Panc1 (cell line): ENCODE data around the gene AMN1. TPM values are rescaled to one million over a fixed set of nuclear protein-coding genes. Genes with fewer than 3 reads are reported as not detected.

Source experiments
- ATAC-seq: fragments of 200-7000 bp; cut with Tn5 transposase; 2 replicates; pipeline ENCODE4 v1.9.1; 2020; ENCODE audit warnings: mild to moderate bottlenecking, moderate library complexity
- BruUV-seq: library from RNA; stranded (reverse); fragments of 400-500 nt; replicated peaks from 2 replicates; lab custom pipeline; 2021; lab: Mats Ljungman, UMichigan
- CTCF ChIA-PET: fragments of 300-600 bp; sonication (Branson Sonifier 250); formaldehyde crosslinking; loops from one replicate; lab custom pipeline; 2022; ENCODE audit warnings: antibody characterized with exemption; lab: Charles Lee
- POLR2A ChIA-PET: fragments of 300-600 bp; sonication (Branson Sonifier 250); formaldehyde crosslinking; loops from one replicate; lab custom pipeline; 2022; ENCODE audit warnings: antibody characterized with exemption; lab: Charles Lee
- DNase-seq: peaks from one replicate; pipeline ENCODE4 v3.0.0-alpha.2; 2010; ENCODE audit warnings: low read depth, low spot score
- H3K27ac ChIP-seq: 2 replicates; pipeline ENCODE4 v1.5.1; 2011; ENCODE audit warnings: mild to moderate bottlenecking, low read length, inconsistent platforms
- H3K27me3 ChIP-seq: fragments of 200-500 bp; sonication (Bioruptor generic); 2 replicates; pipeline ENCODE4 v1.6.0; 2014; ENCODE audit warnings: low read length, inconsistent platforms; ENCODE audit not compliant: control insufficient read depth, insufficient read depth
- H3K36me3 ChIP-seq: fragments of 200-500 bp; sonication (Bioruptor generic); 2 replicates; pipeline ENCODE4 v1.5.1; 2014; ENCODE audit warnings: inconsistent platforms, mild to moderate bottlenecking, low read length, moderate library complexity; ENCODE audit not compliant: control insufficient read depth, insufficient read depth
- H3K4me1 ChIP-seq: 2 replicates; pipeline ENCODE4 v1.5.1; 2011; ENCODE audit warnings: inconsistent platforms, mild to moderate bottlenecking, low read length, moderate library complexity; ENCODE audit not compliant: control insufficient read depth, insufficient read depth
- H3K4me3 ChIP-seq, 2 experiments: 2 replicates each; pipeline ENCODE4 v1.5.1; 2011 to 2012; ENCODE audit warnings: low read depth in 2 of 2, low read length in 2 of 2, mild to moderate bottlenecking in 2 of 2, inconsistent platforms in 1 of 2, moderate library complexity in 1 of 2
- H3K9me3 ChIP-seq: fragments of 200-500 bp; sonication (Bioruptor generic); 2 replicates; pipeline ENCODE4 v1.5.1; 2014; ENCODE audit warnings: low read depth, mild to moderate bottlenecking, inconsistent platforms, low read length, moderate library complexity; ENCODE audit not compliant: control insufficient read depth, insufficient read depth
- CTCF ChIP-seq: fragments of 450-650 bp; IDR thresholded peaks from 2 replicates; pipeline ENCODE4 v1.5.1; 2017; ENCODE audit warnings: mild to moderate bottlenecking
- POLR2AphosphoS5 ChIP-seq: IDR thresholded peaks from 2 replicates; pipeline ENCODE4 v1.6.1; 2012; ENCODE audit warnings: mild to moderate bottlenecking, low read depth, low read length, moderate library complexity
- REST ChIP-seq, 2 experiments: IDR thresholded peaks; 2 replicates each; pipeline ENCODE4 v1.6.1; 2011 to 2012; ENCODE audit warnings: low read depth in 2 of 2, control low read depth in 1 of 2, low read length in 1 of 2, mild to moderate bottlenecking in 1 of 2, moderate library complexity in 1 of 2; ENCODE audit not compliant: insufficient read depth in 1 of 2
- SIN3A ChIP-seq: IDR thresholded peaks from 2 replicates; pipeline ENCODE4 v1.6.1; 2012; ENCODE audit warnings: low read depth, mild to moderate bottlenecking, low read length, moderate library complexity, borderline replicate concordance; ENCODE audit not compliant: insufficient read depth
- TCF7L2 ChIP-seq: IDR thresholded peaks from 2 replicates; pipeline ENCODE4 v1.6.1; 2011; ENCODE audit warnings: mild to moderate bottlenecking, low read depth, low read length, inconsistent platforms
- in situ Hi-C: cut with HindIII; loops from 2 replicates; pipeline ENCODE4 v1.10.0; 2016; ENCODE audit warnings: low sequenced_read_pairs, low pct_unique_long_range_greater_than_20kb
- intact Hi-C: fragments of 100-400 bp; cut with micrococcal nuclease; formaldehyde crosslinking; loops from one replicate; pipeline ENCODE4 v1.10.0; 2022; ENCODE audit not compliant: unreplicated experiment
- total RNA-seq: library from RNA; stranded (reverse); gene quantifications from one replicate; pipeline ENCODE4 v1.2.1, GENCODE V29; 2021; ENCODE audit not compliant: unreplicated experiment

AMN1 gene
- total RNA-seq, 1 experiment from 2014 or later = 16.4 TPM

- Histone ChIP-seq H3K27me3 (no peaks in the 10 kb centered on the region), H3K27ac (no peak overlapping the region), H3K36me3 (no peaks in the 10 kb centered on the region), H3K4me3 (no peak overlapping the region), H3K9me3 (no peaks in the 10 kb centered on the region), H3K4me1 (no peaks in the 10 kb centered on the region)
- in situ Hi-C loops = no loop called here
- TF ChIP-seq POLR2AphosphoS5 = no peak
- no peak for TF ChIP-seq TCF7L2
- TF ChIP-seq REST (IDR thresholded peaks at IDR 0.05; ENCODE audit: insufficient read depth in 1 of 2, low read depth in 2 of 2, low read length in 1 of 2) = no peak
- TF ChIP-seq CTCF = no peak
- no TSS peak for BruUV-seq
- ChIA-PET POLR2A (no interaction called here), CTCF (interaction anchor here (0.6 kb wide), 1 partner anchor 39 kb away, joined by 3 read pairs; no protein-coding TSS in a partner anchor)
- intact Hi-C loops = no loop called here
- ATAC-seq = peak; percentile 56; the same call in 1 of the 2 replicates
- DNase-seq = no peak
Observed at GRCh38 chr12:31773223-31773750, 44.5 kb upstream of the AMN1 start.

GRCh38 chr12:31772685-31773222, 43.9 kb upstream of the AMN1 start:
- in situ Hi-C loops (no loop called here), intact Hi-C loops (no loop called here)
- Histone ChIP-seq H3K4me1 (no peaks in the 10 kb centered on the region), H3K27ac (no peak overlapping the region), H3K9me3 (no peaks in the 10 kb centered on the region), H3K27me3 (no peaks in the 10 kb centered on the region), H3K36me3 (no peaks in the 10 kb centered on the region), H3K4me3 (no peak overlapping the region)
- CTCF ChIA-PET = interaction anchor here (0.6 to 0.8 kb wide), 2 partner anchors 38 to 70 kb away, joined by 3 read pairs; no protein-coding TSS in a partner anchor
- no TSS peak for BruUV-seq
- DNase-seq = no peak
- TF ChIP-seq SIN3A (no peak), POLR2AphosphoS5 (no peak), REST (IDR thresholded peaks at IDR 0.05; ENCODE audit: insufficient read depth in 1 of 2, low read depth in 2 of 2, low read length in 1 of 2) (no peak), TCF7L2 (no peak), CTCF (no peak)
- ATAC-seq = no peak
- POLR2A ChIA-PET = interaction anchor here (0.6 kb wide), 1 partner anchor 24 kb away, joined by 3 read pairs; no protein-coding TSS in a partner anchor
